Cerebellar cortex (tissue), 1 donor: ENCODE results near the gene EMCN.
"Not testable (repeated sequence)": the region's sequence is repeated elsewhere in the genome, so short reads cannot be mapped to it uniquely, and the experiment has no call there.

Experiments used
- DNase-seq: peaks from one replicate; pipeline ENCODE4 v3.0.0-alpha.2; 2015; ENCODE audit warnings: low spot score

EMCN gene, protein sequence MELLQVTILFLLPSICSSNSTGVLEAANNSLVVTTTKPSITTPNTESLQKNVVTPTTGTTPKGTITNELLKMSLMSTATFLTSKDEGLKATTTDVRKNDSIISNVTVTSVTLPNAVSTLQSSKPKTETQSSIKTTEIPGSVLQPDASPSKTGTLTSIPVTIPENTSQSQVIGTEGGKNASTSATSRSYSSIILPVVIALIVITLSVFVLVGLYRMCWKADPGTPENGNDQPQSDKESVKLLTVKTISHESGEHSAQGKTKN

DNA sequence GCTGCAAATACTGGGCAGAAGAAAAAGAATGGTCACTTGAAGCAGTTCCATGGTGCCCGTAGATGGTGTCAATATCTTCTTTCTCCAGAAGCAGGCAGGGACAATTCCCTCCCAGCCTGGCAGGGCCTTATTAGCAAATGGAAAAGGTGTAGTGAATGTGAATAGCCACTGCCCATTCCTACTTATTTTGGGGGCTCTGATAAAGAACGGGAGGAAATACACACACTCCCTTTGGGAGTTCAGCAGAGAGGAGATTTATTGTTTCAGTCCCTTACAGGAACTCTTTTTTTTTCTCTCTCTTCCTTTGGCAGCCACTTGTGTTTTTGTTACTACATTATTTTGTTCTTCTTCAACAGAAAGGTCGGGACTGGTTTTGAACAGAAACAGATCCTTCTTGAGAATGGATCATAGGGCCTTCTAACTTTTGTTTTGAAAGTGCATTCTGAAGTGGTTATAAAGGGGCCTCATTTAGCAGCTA is at the start of gene EMCN:
TSS of gene EMCN (minus strand) at position 159 of the 478 bp plus-strand sequence. CDS start at position 51, 108 bp downstream.
- no peak for DNase-seq

DNA sequence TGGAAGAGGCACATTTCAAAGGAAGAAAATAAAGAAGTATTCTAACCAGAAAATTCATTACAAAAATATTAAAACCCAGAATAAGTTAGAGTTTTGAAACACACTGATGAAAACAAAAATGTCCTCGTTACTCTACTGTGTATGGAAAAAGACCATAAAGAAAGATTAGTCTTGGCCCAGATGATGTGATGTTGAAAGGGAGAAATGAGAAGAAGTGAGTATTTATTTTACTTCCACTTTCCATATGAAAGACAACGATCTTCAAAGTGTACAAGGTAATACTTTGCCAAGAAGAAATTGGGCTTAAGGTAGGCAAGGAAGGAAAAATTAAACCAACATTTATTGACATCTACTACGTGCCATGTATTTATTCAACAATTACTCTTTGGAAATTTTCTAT is 48.6 kb upstream of the EMCN start:
- no peak for DNase-seq

DNA sequence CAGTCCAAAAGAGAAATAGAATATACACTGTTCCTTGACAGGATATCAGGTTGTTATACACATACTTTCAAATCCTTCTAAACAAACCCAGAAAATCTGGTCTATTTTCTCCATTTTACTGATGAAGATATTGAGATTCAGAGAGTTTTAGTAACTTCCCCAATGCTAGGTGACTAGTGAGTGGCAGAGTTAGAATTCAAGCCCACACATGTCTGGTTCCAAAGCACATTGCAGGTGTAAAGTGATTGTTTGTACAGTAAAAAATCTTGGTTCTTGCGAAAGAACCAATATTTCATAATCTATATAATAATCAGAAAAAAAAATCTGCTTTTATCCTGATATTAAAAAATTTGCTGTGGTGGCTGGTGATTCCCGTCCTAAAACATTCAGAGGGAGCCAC is 39.5 kb upstream of the EMCN start:
- no peak for DNase-seq

DNA sequence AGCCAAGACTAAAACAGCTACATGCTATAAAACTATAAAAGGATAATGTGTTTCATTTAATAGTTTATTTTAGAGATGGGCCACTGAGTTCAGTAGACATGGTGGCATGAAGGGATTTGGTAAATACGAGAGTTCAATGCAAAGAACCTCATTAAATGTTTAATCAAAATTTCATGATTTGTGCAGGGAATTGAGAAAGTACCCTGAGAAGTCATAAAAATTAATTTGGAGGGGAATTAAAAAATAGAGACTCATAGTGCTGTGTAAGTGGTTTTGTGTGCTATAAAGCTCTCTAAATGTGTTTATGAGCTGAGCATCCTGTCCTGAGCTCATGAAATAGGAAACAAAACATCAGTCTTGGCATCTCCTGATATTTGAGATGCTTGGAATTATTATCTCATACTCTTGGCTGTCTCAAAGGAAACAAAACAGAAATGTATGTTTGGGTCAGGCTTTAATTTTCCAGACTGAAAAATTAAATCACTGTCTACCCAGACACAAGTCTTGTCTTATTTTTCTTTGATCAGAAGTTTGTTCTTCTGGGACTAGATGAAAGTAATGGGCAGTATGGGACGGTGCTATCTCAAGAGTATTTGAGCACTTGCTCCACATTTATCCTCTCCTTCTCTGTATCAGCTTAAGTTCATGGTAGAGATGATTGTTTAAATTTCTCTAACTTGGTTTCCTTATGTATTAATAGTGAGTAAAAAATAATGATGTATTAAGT is 38.0 kb upstream of the EMCN start:
- DNase-seq: no peak

DNA sequence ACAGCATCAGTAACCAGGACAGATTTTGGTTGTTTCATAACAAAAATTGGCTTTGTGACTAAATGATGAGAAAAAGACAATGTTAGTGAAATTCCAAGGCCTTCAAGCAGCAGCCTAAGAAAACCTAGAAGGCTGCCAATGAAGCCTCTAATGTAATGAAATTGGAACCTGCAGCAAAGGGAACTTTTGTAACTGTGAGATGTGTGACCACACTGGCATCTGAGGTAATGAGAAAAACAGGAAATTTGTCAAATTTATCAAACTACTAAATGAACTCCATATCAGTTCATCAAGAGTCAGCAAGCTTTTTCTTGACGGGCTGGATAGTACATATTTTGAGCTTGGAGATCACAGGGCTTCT is 30.4 kb upstream of the EMCN start:
- DNase-seq: no peak

DNA sequence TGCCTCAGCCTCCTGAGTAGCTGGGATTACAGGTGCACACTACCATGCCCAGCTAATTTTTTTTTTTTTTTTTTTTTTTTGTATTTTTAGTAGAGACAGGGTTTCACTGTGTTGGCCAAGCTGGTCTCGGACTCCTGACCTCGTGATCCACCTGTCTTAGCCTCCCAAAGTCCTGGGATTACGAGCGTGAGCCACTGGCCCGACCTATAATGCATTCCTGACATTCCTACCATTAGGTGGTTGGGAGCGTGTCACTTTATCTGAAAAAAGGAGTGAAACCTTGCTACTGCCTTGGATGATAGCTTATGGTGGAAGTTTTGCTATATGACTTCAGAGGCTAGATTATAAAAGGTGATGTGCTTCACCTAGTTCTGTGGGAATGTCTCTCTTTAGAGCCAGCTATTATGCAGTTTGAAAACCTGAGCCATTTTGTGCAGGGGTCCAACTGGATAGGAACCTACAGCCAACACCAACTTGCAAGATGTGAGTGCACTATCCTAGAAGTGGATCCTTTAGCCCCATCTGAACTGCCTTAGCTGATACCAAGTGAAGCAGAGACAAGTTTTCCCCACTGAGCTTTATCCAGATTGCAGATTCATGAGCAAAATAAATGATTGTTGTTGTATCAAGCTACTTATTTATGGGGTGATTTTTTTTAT is 29.8 kb upstream of the EMCN start:
- DNase-seq: no peak

DNA sequence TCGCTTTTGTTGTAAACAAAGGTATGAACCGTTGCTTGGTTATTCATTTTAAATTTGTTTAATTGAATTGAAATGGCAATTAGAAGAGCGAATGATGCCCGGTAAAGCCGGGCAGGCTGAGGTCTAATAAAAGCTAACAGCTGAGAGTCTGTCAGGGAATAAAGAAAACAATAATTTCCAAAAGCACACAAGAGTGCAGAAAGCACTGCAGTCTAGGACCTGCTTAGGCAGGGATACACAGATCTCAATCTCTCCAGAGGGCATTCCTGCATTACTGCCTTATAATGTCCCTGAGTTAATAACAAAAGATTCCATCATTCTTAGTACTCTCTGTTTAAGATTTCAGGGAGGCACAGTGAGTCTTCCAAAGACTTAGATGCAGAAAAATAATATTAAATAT is 27.6 kb upstream of the EMCN start:
- no peak for DNase-seq

DNA sequence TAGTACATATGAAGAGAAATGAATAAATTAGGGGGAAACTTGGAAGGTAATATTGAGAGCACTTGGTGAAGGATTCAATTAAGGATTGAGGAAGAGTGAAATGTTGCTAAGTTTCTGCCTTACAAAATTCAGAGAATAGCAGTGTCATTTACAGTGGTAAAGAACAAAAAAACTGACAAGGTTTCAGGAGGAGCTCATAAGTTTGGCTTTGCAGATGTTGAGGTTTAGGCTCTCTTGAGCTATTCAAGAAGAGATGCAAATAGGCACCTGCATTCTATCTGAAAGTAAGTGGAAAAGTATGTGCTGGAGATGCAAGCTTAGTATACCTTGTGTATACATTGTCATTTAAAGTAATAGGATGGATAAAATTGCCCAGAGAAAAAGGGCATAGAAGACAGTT is 22.3 kb upstream of the EMCN start:
- DNase-seq: no peak

DNA sequence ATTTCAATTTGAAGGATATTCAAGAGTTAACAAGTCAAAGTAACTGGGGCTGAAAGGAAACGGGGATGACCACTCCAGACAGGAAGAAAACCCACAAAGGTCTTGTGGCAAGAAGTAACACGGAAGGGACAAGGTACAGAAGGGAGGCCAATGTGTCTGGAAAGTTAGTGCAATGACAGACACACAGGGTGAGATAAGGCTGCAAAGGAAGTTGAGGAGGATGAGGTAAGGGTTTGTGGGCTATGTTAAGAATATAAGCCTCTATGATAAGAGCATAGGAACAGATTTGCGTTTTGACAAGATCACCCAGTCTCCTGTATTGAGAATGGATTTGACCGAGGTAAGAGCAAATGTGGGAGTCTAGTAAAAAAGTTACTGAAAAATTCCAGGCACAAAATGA is 21.9 kb upstream of the EMCN start:
- DNase-seq: no peak

DNA sequence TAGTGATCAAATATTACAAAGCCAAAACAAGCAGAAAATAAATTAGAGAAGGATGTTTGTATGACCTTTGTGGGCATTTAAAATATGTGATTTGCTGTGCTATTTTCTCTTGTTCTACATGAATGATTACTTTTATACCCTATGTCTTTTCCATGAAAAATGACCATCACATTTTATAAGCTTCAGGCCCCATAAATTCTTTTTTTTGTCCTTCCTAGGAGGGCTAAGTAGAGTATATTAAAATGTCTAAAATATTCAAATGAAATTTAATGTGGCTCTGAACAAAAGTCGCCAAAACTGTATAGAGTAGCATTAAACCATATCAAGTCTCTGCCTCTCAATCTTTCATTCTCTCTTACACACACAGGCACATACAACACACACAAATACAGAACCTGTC is 15.9 kb upstream of the EMCN start:
- DNase-seq: no peak

DNA sequence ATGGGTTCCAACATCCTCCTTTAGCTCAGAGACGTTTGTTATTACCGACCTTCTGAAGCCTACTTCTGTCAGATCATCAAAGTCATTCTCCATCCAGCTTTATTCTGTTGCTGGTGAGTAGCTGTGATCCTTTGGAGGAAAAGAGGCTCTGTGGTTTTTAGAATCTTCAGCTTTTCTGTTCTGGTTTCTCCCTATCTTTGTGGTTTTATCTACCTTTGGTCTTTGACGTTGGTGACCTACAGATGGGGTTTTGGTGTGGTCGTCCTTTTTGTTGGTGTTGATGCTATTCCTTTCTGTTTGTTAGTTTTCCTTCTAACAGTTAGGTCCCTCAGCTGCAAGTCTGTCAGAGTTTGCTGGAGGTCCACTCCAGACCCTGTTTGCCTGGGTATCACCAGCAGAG is 12.3 kb upstream of the EMCN start:
- not testable (repeated sequence) for DNase-seq

DNA sequence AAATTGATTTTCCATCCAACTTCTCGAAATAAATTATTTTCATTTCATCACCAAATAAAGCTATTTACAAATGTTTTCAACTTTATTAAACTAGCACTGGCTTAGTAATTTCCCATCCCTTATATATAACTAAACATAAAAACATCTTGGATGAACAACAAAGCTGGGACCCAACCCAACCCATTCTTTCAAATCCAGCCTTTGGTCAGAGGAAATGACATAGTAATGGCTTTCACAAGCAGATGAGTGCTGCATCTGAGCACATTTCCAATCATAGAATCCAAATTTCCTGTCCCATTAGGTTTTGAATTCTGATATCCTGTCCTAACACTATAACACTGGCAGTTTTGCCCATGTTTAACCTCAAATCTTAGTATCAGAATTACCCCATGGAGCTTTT is 7.9 kb upstream of the EMCN start:
- DNase-seq: no peak

DNA sequence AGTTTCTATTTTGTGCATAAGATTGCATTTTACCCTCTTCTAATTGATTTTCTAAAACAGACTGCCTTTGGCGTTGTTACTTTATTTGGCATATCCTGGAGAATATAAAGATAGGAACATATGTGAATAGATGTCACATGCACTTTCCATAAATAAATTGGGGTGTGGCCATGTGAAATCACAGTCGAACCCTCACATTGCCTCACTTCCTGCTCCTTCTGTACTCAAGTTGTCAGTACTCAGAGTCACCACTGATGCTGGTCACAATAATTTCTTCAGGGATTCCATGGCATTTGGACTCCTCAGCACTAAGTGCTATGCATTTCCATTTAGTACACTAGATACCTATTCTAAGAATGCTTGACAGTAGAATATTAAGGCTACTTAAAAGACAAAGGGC is 1.4 kb upstream of the EMCN start:
- no peak for DNase-seq

DNA sequence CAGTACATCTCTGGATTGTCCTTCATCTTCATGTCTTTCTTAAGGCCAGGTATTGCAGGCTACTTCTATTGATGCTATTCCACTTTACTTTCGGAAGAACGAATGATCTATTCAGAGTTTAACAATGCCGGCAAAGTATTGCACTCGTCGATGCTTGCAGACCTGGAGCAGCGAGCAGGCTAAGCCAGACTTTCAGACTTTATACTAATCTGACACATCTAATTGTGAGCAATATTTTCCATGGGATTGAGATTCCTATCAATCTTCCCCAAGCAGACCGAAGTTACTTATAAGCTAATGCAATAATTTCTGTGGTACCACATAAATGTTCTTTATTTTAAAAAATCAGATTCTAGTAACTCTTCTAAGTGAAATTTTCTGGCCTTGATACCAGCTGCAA is 1.6 kb downstream of the EMCN start:
- no peak for DNase-seq

DNA sequence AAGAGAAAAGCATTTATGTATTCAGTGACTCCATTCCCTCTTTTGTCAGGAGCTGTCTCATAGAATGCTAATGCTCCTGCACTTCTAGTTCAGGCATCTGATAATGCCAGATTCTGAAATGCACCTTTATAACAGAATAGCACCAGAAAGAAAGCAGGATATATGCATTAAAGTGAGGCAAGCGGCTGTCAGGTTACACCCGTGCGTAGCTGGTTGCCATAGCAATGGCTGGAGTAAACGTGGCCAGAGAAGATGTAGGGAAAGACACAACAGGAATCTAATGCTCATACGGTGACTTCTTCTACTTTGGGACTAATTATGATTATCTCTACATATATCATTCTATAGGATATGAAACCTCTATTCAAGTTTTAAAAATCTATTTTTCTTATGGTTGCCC is 5.9 kb downstream of the EMCN start:
- no peak for DNase-seq

DNA sequence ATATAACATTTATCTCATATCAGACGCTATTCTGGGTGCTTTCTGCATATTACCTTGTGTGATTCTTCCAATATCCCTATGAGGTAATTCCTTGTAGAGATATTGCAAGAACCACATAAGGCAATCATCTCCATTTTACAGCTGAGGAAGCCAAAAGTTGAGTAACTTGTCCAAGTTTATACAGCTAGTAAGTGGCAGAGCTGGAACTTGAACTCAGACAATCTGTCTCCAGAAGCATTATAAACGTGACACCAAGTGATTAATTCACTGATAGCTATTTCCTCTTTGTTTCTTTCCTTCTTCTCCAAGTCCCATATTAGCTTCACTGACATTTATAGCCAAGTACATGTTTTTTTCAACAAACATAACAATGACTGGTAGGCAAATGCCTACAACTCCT is 7.3 kb downstream of the EMCN start:
- no peak for DNase-seq

DNA sequence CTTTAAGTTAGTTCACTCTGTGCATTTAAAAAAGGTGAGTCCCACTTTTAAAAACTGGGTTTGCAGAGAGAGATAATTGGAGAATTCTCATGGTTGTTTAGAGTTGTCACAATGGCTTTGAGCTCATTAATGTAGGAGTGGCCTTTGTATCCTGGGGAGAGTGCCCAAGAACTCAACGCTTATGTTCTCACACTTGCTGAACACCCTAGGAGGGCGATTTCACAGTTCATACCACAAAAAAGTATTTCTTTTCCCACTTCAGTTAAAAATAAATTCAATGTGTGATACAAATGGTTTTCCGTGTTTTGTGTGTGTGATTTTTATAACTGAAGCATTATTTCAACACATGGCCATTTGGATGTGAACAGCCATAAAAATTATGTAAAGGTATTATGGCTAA is 8.4 kb downstream of the EMCN start:
- no peak for DNase-seq

DNA sequence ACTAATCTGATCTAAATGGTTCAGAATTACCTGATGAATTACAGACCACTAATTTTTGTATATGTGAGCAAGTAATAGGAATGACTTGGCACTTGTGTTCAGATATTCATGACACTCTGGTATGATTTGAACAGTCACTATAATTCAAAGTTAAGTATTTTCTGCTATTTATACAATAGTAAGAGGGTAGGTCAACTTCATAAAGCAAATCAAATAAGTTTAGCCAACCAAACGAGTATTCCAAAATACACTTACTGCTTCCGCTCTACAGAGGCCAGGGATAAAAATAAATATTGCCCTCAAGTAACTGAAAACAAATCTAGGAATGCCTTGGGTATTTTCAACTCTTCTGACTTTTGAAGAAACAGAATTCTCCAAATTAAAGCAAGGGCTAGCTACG is 9.1 kb downstream of the EMCN start:
- no peak for DNase-seq

DNA sequence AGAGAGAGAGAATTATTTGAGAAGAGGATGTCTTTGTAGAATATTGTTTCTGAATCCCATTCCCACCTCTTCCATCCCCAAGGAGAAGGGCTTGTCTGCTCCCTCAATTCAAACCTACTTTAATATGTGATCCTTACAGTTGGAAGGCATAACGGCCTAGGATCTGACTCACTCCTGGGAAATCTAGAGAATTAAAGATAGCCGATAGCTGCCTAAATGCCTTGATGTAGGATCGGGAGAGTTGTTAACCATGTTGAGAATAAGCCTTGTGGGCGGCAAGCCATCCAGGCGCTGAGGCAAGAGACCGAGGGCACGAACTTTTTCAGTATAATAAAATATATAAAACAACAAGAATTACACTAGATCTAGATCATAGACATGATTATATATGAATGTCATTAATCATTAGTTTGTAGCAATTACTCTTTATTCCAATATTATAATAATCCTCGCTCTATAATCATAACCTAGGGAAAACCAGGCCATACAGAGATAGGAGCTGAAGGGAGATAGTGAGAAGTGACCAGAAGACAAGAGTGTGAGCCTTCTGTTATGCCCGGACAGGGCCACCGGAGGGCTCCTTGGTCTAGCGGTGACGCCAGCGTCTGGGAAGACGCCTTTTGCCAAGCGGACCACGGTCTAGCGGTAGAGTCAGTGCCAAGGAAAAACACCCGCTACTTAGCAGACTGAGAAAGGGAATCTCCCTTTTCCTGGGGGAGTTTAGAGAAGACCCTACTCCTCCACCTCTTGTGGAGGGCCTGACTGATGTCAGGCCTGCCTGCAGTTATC is 13.5 kb downstream of the EMCN start:
- DNase-seq: no peak

DNA sequence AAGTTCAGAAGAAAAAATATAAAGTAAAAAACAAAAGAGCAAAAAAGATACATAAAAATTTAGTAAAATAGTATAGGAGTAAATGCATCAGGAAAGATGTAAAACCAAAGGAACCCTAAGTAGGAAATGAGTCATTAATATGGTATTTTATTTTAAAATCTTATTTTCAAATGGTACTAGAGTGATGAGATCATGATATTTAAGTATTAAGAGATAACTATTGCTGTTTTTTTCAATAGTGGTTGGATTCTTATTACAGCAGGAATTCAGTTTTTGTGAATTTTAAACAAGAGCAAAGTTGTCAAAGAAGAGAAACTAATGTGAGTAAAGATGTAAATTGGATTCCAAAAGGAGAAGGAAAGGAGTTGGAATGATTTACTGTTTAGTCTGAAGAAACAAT is 20.0 kb downstream of the EMCN start:
- DNase-seq: no peak

DNA sequence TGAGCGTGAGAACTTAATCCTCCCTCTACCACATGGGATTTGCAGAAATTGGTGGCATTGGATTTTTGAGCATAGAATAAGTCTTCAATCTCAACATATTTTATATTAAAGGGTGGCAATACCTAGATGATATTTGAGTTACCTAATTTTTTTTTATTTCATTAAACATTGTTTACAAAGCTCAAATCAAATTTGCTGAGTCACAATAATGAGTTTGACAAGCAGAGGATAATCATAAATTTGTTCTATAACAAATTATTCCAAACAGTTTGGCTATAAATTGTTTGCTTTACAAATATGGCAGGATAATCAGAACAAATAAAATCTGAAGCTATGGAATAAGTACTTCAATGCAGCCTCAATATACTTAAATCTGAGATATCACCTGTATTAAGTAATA is 22.7 kb downstream of the EMCN start:
- no peak for DNase-seq

DNA sequence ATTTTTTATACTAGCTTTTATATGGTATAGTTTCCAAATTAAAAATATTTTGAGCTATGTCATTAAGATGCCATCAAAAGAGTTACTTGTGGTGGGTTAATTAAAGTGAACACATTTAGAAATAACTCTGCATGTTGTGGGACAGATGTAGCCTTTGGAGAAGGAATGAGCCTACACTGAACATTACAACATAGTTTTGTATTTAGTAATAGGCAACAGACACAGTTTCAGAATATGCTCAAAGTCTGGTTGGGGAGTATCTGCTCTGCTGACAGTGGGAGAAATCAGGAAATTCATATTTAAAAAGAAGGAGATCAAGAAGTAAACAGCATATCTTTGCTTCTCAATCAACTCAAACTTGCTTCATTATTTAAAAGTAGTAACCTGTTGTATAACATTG is 23.7 kb downstream of the EMCN start:
- no peak for DNase-seq

DNA sequence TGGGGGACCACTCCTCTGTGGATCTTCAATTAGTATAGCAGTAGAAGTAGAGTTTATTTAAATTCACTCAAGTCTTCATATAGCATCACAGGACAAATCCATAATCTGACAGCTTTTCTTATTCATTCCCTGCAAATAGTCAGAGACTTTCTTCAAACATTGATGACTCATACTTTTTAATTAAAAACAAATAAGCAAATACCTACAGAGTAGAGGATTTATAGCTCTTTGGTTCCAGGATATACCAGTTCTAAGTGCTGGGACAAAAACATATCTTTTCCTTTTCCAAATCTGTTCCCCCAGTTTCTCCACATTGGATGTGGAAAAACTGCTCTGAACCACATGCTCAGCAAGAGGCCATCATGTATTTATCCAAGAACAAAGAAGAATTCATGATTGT is 24.1 kb downstream of the EMCN start:
- DNase-seq: no peak
